Ovary (tissue), 9 donors: ENCODE measurements around the gene PLXNA3. TPM values are rescaled to one million over a fixed set of nuclear protein-coding genes. Genes with fewer than 3 reads are reported as not detected.

ENCODE experiments used
- DNase-seq, 5 donors: peaks; one replicate each; pipeline ENCODE4 v3.0.0-alpha.2; 2019 to 2020
- H3K27ac ChIP-seq, 2 donors: fragments of 200-600 bp; one replicate each; pipeline versions ENCODE4 v1.5.1 to v1.8.0; 2019 to 2022
- H3K27me3 ChIP-seq: fragments of 200-600 bp; one replicate; pipeline ENCODE4 v1.8.0; 2022
- H3K36me3 ChIP-seq: fragments of 200-600 bp; sonication (generic); one replicate; pipeline ENCODE4 v1.5.1; 2019
- H3K4me1 ChIP-seq: one replicate; pipeline ENCODE4 v1.8.1; 2013; ENCODE audit warnings: mild to moderate bottlenecking, moderate library complexity; ENCODE audit not compliant: insufficient read depth
- H3K4me3 ChIP-seq: fragments of 200-600 bp; sonication (generic); one replicate; pipeline ENCODE4 v1.5.1; 2017
- H3K9me3 ChIP-seq, 2 donors: fragments of 200-600 bp in 1 of 2; sonication (generic) in 1 of 2; one replicate each; pipeline versions ENCODE4 v1.5.1 to v1.8.1; 2013 to 2019; ENCODE audit warnings: mild to moderate bottlenecking in 1 of 2, moderate library complexity in 1 of 2
- CTCF ChIP-seq, 3 donors: fragments of 450-650 bp in 2 of 3; fragments of 200-600 bp in 1 of 3; IDR thresholded peaks; one replicate each; pipeline versions ENCODE4 v1.5.1 to v1.8.0; 2016 to 2022; ENCODE audit warnings: antibody characterized with exemption in 3 of 3, mild to moderate bottlenecking in 1 of 3
- EP300 ChIP-seq: sonication (generic); formaldehyde crosslinking; IDR thresholded peaks from one replicate; pipeline ENCODE4 v1.6.1; 2017; ENCODE audit warnings: antibody characterized with exemption
- POLR2A ChIP-seq: fragments of 450-650 bp; IDR thresholded peaks from one replicate; pipeline ENCODE4 v1.6.1; 2017; ENCODE audit warnings: antibody characterized with exemption, mild to moderate bottlenecking, moderate library complexity
- WGBS, 3 donors: extraction: QIAGEN DNeasy Blood & Tissue Kit in 1 of 3; methylation state at CpG; one replicate each; pipeline versions ENCODE4 v1.1.5 to v1.1.7; 2013 to 2017; 5-methylcytosine and 5-hydroxymethylcytosine counted together
- intact Hi-C, 4 donors: fragments of 100-400 bp; cut with DNase I; formaldehyde crosslinking; loops; one replicate each; pipeline versions ENCODE4 v1.11.0 to v1.15.1; 2022 to 2023
- polyA plus RNA-seq, 2 donors: library from polyadenylated mRNA; stranded (reverse); fragments of 200-250 nt in 1 of 2; fragments of 350-450 nt in 1 of 2; fragmentation: Illumina TruSeq in 1 of 2; extraction: RNeasy Lipid Tissue Mini Kit (QIAGEN cat#74804) in 1 of 2; gene quantifications; one replicate each; pipeline ENCODE4 v1.2.3, GENCODE V29; 2013 to 2014
- total RNA-seq, 7 donors: library from RNA; depleted of rRNA in 2 of 7; stranded (reverse); fragments of >200 nt in 2 of 7; fragmentation: NEBNext Ultra II Directional in 3 of 7; extraction: Animal tissue kit (Norgen Biotek cat#: 25700) in 3 of 7; gene quantifications; one replicate each; pipeline versions ENCODE4 v1.1.0 to v1.2.4, GENCODE V29; 2016 to 2023
- donor health status: DM: no; HTN: no; CAD: no; lungs with moderate emphysema.
- donor health status: DM: no; HTN: no; CAD: no.
- donor health status: Bipolar disorder and iron deficiency.
- donor health status: DM: yes; HTN: yes; CAD: no.
- donor health status: DM: no; HTN: no; CAD: no.
- donor health status: DM: yes; HTN: yes; CAD: no.

Gene PLXNA3
- total and polyA plus RNA-seq, 9 donors: 9.5 to 118 (median 43.2) TPM

- TF ChIP-seq CTCF (IDR thresholded peaks at IDR 0.05) (no peak), POLR2A (no peak), EP300 (no peak)
- H3K27ac ChIP-seq: no peak overlapping the region
- no peaks in the 10 kb centered on the region for H3K4me1 ChIP-seq
- H3K9me3 ChIP-seq: no peaks in the 10 kb centered on the region
- intact Hi-C loops: no loop called here
- no peak overlapping the region for H3K4me3 ChIP-seq
- no peaks in the 10 kb centered on the region for H3K36me3 ChIP-seq
- WGBS, 3 donors: 77 to 91% (median 86%) methylated on average over 8 of the region's 8 CpGs
- no peak for DNase-seq
- H3K27me3 ChIP-seq: no peaks in the 10 kb centered on the region
Measured at GRCh38 chrX:154502098-154502497, 44.0 kb downstream of the PLXNA3 start.

- 81 to 85% (median 81%) methylated on average over 3 of the region's 3 CpGs for WGBS, 3 donors
- TF ChIP-seq EP300 (no peak), CTCF (IDR thresholded peaks at IDR 0.05) (no peak), POLR2A (no peak)
- H3K27me3 ChIP-seq: no peaks in the 10 kb centered on the region
- no peaks in the 10 kb centered on the region for H3K36me3 ChIP-seq
- no peak overlapping the region for H3K27ac ChIP-seq
- H3K4me3 ChIP-seq: no peak overlapping the region
- no peaks in the 10 kb centered on the region for H3K4me1 ChIP-seq
- intact Hi-C loops: no loop called here
- DNase-seq: no peak
- no peaks in the 10 kb centered on the region for H3K9me3 ChIP-seq
Measured at GRCh38 chrX:154502989-154503388, 44.9 kb downstream of the PLXNA3 start.

GRCh38 chrX:154505734-154506133 is 47.7 kb downstream of the PLXNA3 start:
- intact Hi-C loops: no loop called here
- no peak overlapping the region for H3K27ac ChIP-seq
- 73 to 87% (median 80%) methylated on average over 12 of the region's 12 CpGs for WGBS, 3 donors

GRCh38 chrX:154506483-154507332 is 48.6 kb downstream of the PLXNA3 start:
- 87 to 92% (median 87%) methylated on average over 37 of the region's 37 CpGs for WGBS, 3 donors
- Histone ChIP-seq H3K36me3 (no peaks in the 10 kb centered on the region), H3K27me3 (no peaks in the 10 kb centered on the region), H3K9me3 (no peaks in the 10 kb centered on the region), H3K4me1 (no peaks in the 10 kb centered on the region), H3K4me3 (no peak overlapping the region), H3K27ac (no peak overlapping the region)
- DNase-seq: no peak
- intact Hi-C loops: no loop called here
- no peak for TF ChIP-seq CTCF (IDR thresholded peaks at IDR 0.05)
- no peak for TF ChIP-seq POLR2A
- no peak for TF ChIP-seq EP300

More at GRCh38 chrX:154505734-154506133, 47.7 kb downstream of the PLXNA3 start:
- no peak for TF ChIP-seq CTCF (IDR thresholded peaks at IDR 0.05)
- TF ChIP-seq EP300: no peak
- TF ChIP-seq POLR2A: no peak
- no peaks in the 10 kb centered on the region for H3K9me3 ChIP-seq
- H3K4me3 ChIP-seq: no peak overlapping the region
- no peaks in the 10 kb centered on the region for H3K27me3 ChIP-seq
- no peaks in the 10 kb centered on the region for H3K4me1 ChIP-seq
- no peak for DNase-seq
- no peaks in the 10 kb centered on the region for H3K36me3 ChIP-seq
